Prostate gland (tissue), 2 donors: ENCODE measurements around the gene FAM20A. TPM values are rescaled to one million over a fixed set of nuclear protein-coding genes. Genes with fewer than 3 reads are reported as not detected.

Experiments
- DNase-seq: peaks from one replicate; pipeline ENCODE4 v3.0.0-alpha.2; 2019; ENCODE audit warnings: low spot score
- H3K27ac ChIP-seq, 2 donors: fragments of 200-600 bp; sonication (generic); 2 replicates each; pipeline ENCODE4 v1.5.1; 2017 to 2019
- H3K27me3 ChIP-seq: fragments of 200-600 bp; sonication (generic); replicated peaks from 2 replicates; pipeline ENCODE4 v1.5.1; 2019; ENCODE audit not compliant: insufficient read depth
- H3K36me3 ChIP-seq, 2 donors: fragments of 200-600 bp; sonication (generic); 1 replicate in 1 of 2; 2 replicates in 1 of 2; pipeline versions ENCODE4 v1.5.1 to v1.8.1; 2017 to 2019
- H3K4me1 ChIP-seq: fragments of 200-600 bp; sonication (generic); replicated peaks from 2 replicates; pipeline ENCODE4 v1.5.1; 2019
- H3K4me3 ChIP-seq, 2 donors: fragments of 200-600 bp; sonication (generic); 2 replicates each; pipeline ENCODE4 v1.5.1; 2017 to 2019
- H3K9me3 ChIP-seq: fragments of 200-600 bp; sonication (generic); 2 replicates; pipeline ENCODE4 v1.5.1; 2017
- POLR2A ChIP-seq: fragments of 450-650 bp; IDR thresholded peaks from one replicate; pipeline ENCODE4 v1.6.1; 2016; ENCODE audit warnings: antibody characterized with exemption, mild to moderate bottlenecking
- POLR2AphosphoS5 ChIP-seq: sonication (generic); formaldehyde crosslinking; IDR thresholded peaks from one replicate; pipeline ENCODE4 v1.6.1; 2017; ENCODE audit warnings: antibody characterized with exemption
- WGBS: methylation state at CpG from one replicate; pipeline ENCODE4 v1.1.5; 2018; 5-methylcytosine and 5-hydroxymethylcytosine counted together
- intact Hi-C: fragments of 100-400 bp; cut with DNase I; formaldehyde crosslinking; loops from one replicate; pipeline ENCODE4 v1.14.2; 2022
- total RNA-seq, 2 donors: library from RNA; depleted of rRNA; stranded (reverse); fragments of >200 nt; gene quantifications; one replicate each; pipeline ENCODE4 v1.1.0, GENCODE V29; 2016
- TF ChIP-seq, protein P1 (sequence below), 4 experiments: fragments of 200-600 bp in 2 of 4; fragments of 450-650 bp in 2 of 4; sonication (generic) in 2 of 4; IDR thresholded peaks; 1 replicate in 3 of 4; 2 replicates in 1 of 4; pipeline ENCODE4 v1.5.1; 2016 to 2019; ENCODE audit warnings: antibody characterized with exemption in 4 of 4, mild to moderate bottlenecking in 2 of 4, moderate library complexity in 2 of 4

Gene FAM20A
- total RNA-seq, 2 donors from 2014 or later, result 0.14 to 47.7 TPM

DNA sequence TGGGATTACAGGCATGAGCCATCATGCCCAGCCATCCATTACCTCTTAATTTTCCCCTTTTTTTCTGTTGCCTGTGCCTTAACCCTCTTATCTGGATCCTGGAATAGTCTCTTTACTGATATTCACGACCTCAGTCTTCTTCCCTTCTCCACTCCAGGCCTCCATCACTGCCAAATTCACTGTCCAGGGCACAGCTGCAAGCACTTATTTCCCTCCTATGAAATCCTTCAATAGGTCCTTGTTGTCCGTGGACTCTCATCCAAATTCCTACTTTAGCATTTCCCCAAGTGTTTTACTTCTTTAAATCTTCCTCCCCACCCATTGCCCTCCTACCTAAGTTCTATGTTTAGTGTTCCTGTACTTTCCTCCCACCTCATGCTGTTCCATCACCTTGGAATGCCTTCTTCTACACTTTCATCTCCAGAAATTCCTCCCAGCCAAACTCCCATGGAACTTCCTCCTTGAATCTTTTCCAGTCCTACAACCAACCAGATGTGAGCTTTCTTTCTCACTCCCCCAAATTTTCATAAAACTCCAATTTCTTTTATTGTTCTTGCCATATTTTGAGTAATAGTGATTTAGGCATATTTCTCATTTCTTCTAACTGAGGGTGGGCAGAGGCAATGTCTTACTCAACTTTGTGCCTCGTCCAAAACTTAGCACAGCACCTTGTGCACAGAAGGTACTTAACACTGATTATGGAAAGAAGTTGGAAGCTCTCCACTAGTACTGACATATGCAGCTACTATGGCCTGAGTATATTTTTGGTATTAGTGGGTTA is 35.3 kb downstream of the FAM20A start:
- H3K27me3 ChIP-seq, result no peaks in the 10 kb centered on the region
- no peak overlapping the region for H3K4me3 ChIP-seq
- intact Hi-C loops, result no loop called here
- DNase-seq, result no peak
- H3K27ac ChIP-seq, result no peak overlapping the region
- WGBS, result 71% methylated on average over 3 of the region's 3 CpGs
- H3K36me3 ChIP-seq, result no peaks in the 10 kb centered on the region
- H3K4me1 ChIP-seq, result no peaks in the 10 kb centered on the region
- TF ChIP-seq, protein P1, sequence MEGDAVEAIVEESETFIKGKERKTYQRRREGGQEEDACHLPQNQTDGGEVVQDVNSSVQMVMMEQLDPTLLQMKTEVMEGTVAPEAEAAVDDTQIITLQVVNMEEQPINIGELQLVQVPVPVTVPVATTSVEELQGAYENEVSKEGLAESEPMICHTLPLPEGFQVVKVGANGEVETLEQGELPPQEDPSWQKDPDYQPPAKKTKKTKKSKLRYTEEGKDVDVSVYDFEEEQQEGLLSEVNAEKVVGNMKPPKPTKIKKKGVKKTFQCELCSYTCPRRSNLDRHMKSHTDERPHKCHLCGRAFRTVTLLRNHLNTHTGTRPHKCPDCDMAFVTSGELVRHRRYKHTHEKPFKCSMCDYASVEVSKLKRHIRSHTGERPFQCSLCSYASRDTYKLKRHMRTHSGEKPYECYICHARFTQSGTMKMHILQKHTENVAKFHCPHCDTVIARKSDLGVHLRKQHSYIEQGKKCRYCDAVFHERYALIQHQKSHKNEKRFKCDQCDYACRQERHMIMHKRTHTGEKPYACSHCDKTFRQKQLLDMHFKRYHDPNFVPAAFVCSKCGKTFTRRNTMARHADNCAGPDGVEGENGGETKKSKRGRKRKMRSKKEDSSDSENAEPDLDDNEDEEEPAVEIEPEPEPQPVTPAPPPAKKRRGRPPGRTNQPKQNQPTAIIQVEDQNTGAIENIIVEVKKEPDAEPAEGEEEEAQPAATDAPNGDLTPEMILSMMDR (IDR thresholded peaks at IDR 0.05), result no peak
- TF ChIP-seq POLR2AphosphoS5 (no peak), POLR2A (no peak)
- no peaks in the 10 kb centered on the region for H3K9me3 ChIP-seq

DNA sequence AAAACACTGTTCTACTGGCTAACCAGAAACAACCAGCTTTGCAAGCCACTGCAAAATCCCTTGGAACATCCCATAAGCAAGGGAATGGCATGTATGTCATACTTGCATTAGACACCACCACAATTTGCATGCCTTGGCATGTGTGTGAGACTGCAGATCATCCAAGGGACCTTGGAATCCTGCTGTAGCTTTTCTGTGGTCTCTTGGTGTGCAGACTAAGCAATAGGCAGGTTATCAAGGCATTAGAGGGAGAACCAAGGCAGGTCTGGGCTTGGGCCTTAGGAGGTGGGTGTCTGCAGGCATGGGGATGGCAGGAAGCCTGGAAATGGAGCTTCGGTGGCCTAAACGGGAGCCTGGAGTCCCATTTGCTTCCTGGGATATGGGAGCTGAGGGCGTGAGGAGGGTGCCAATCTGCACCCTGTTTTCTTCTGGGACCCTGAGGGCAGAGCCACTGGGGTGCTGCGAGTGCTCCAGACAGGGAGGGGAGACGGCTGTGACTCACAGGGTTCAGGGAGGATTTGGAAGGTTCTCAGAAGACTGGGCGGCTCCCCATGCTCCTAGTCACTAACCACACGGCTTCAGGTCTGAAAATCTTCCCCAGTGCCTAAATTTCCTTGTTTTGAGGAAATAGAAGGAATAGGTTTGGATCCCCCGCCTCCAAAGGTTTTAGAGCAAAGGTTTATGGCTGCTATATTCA is 36.6 kb downstream of the FAM20A start:
- H3K4me1 ChIP-seq, result no peaks in the 10 kb centered on the region
- intact Hi-C loops, result no loop called here
- no peak overlapping the region for H3K4me3 ChIP-seq
- TF ChIP-seq, protein P1 (IDR thresholded peaks at IDR 0.05), result no peak
- TF ChIP-seq POLR2AphosphoS5 (no peak), POLR2A (no peak)
- no peaks in the 10 kb centered on the region for H3K9me3 ChIP-seq
- H3K27ac ChIP-seq, result no peak overlapping the region
- WGBS, result 77% methylated on average over 8 of the region's 8 CpGs
- H3K27me3 ChIP-seq, result no peaks in the 10 kb centered on the region
- no peaks in the 10 kb centered on the region for H3K36me3 ChIP-seq
- no peak for DNase-seq

DNA sequence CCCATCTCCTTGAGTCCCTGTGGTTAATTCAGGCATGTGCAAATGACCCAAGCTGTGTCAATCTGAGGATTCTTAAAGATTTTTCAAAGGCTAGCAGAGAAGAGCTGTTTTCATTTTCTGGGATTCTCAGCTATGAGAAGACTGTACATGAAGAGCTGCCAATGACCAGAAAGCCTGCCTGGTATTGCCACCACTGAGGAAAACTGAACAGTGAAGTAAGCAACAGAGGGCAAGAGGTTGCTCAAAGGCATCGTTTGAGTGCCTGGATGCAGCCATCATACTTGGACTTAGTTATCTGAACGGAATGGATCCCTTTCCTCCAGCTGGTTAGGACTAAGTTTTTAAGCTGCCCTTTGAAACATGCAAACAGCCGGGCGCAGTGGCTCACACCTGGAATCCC is 38.4 kb downstream of the FAM20A start:
- Histone ChIP-seq H3K27ac (no peak overlapping the region), H3K36me3 (no peaks in the 10 kb centered on the region), H3K27me3 (no peaks in the 10 kb centered on the region), H3K4me1 (no peaks in the 10 kb centered on the region), H3K4me3 (no peak overlapping the region), H3K9me3 (no peaks in the 10 kb centered on the region)
- WGBS, result 90% methylated on average over 4 of the region's 4 CpGs
- DNase-seq, result no peak
- intact Hi-C loops, result no loop called here
- TF ChIP-seq, protein P1 (IDR thresholded peaks at IDR 0.05), result no peak
- TF ChIP-seq POLR2AphosphoS5 (no peak), POLR2A (no peak)

DNA sequence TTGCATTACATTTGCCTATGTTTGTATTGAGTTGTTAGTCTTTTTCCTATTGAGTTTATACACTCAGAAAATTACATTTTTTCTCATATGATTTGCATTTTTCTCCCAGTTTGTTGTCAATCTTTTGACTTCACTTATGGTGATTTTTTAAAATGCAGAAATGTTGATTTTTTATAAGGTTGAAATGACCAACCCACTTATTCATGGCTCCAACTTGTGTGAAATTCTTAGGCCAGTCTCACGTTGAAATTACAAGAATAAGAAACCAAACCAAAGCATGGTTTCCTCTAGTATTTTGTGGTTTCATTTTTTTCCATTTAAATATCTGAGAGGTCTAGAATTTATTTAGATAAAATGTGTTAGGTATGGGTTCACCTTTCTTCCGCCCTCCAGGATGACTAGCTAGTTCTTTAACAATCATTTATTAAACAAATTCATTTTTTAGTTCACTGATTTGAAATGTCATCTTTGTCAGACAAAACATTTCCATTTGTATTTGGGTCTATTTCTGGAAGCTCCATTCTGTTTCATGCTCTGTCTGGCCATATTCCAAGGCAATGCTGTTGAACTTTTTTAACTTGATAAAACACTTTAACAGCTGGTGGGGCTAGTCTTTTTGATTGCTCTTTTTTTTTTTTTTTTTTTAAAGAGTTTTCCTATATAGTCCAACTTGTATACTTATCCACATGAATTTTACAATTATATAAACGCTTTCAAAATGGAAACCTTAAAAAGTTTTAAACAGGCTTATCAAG is 40.0 kb downstream of the FAM20A start:
- TF ChIP-seq, protein P1 (IDR thresholded peaks at IDR 0.05), result no peak
- no peak for TF ChIP-seq POLR2A
- no peak for TF ChIP-seq POLR2AphosphoS5
- Histone ChIP-seq H3K27me3 (no peaks in the 10 kb centered on the region), H3K9me3 (no peaks in the 10 kb centered on the region), H3K4me1 (no peaks in the 10 kb centered on the region), H3K4me3 (no peak overlapping the region), H3K36me3 (no peaks in the 10 kb centered on the region), H3K27ac (no peak overlapping the region)
- WGBS, result 83% methylated on average over 3 of the region's 3 CpGs
- intact Hi-C loops, result no loop called here
- DNase-seq, result no peak
